Esophagus (tissue), 2 donors: ENCODE data around the gene GLUL. TPM values are rescaled to one million over a fixed set of nuclear protein-coding genes. Genes with fewer than 3 reads are reported as not detected.
A peak's percentile ranks its signal among the peaks of the same experiment; 100 is the strongest.

ENCODE experiments used
- H3K27ac ChIP-seq, 2 donors: one replicate each; pipeline ENCODE4 v1.5.1; 2013; ENCODE audit warnings: low read depth in 2 of 2, mild to moderate bottlenecking in 2 of 2, inconsistent platforms in 1 of 2, low read length in 1 of 2, moderate library complexity in 1 of 2
- H3K27me3 ChIP-seq, 2 donors: one replicate each; pipeline ENCODE4 v1.6.1; 2013; ENCODE audit warnings: low read length in 2 of 2, control low read depth in 1 of 2, mild to moderate bottlenecking in 1 of 2; ENCODE audit not compliant: insufficient read depth in 2 of 2, control insufficient read depth in 1 of 2
- H3K36me3 ChIP-seq, 2 donors: one replicate each; pipeline ENCODE4 v1.6.1; 2013; ENCODE audit warnings: low read length in 1 of 2; ENCODE audit not compliant: control insufficient read depth in 2 of 2, insufficient read depth in 2 of 2
- H3K4me1 ChIP-seq, 2 donors: one replicate each; pipeline ENCODE4 v1.6.1; 2013; ENCODE audit warnings: low read length in 1 of 2; ENCODE audit not compliant: control insufficient read depth in 2 of 2, insufficient read depth in 2 of 2
- H3K4me3 ChIP-seq, 2 donors: one replicate each; pipeline ENCODE4 v1.5.1; 2013; ENCODE audit warnings: low read length in 2 of 2, mild to moderate bottlenecking in 2 of 2, low read depth in 1 of 2, moderate library complexity in 1 of 2
- H3K9me3 ChIP-seq, 2 donors: one replicate each; pipeline ENCODE4 v1.6.1; 2013; ENCODE audit warnings: mild to moderate bottlenecking in 2 of 2, low read depth in 1 of 2, low read length in 1 of 2, moderate library complexity in 1 of 2; ENCODE audit not compliant: control insufficient read depth in 2 of 2, insufficient read depth in 1 of 2
- WGBS, 2 donors: extraction: QIAGEN DNeasy Blood & Tissue Kit; methylation state at CpG; one replicate each; pipeline ENCODE4 v1.1.7; 2013; 5-methylcytosine and 5-hydroxymethylcytosine counted together
- polyA plus RNA-seq, 2 donors: library from polyadenylated mRNA; stranded (reverse); fragments of 200-250 nt; gene quantifications; one replicate each; pipeline ENCODE4 v1.2.3, GENCODE V29; 2013
- donor health status: healthy with polysubstance abuse.
- donor health status: Bipolar disorder and iron deficiency.

GLUL gene
- polyA plus RNA-seq, 2 donors, result 384 to 627 TPM

DNA sequence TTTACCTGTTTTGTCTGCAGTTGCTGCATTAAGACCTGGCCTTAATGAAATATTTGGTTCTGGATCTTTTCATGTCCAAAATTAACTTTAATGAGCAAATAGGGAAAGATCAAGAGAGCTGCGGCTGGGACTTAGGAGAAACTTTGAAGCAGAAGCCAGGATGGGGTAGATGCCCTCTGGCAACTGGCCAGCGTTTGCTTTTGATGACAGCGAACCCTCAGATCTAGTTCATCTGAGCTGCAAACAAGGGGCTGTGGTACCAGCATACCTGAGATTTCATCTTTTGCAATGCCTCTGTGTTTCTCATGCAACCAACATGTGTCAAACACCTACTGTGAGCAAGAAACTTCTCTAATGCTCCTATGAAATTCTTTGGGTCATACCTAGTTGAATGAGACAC lies 21.9 kb upstream of the GLUL start:
- Histone ChIP-seq H3K36me3 (no peaks in the 10 kb centered on the region), H3K4me3 (no peak overlapping the region), H3K9me3 (no peaks in the 10 kb centered on the region), H3K27ac (no peak overlapping the region), H3K4me1 (peaks cover 0 to 2% of the 10 kb centered on the region in 2 donors), H3K27me3 (no peaks in the 10 kb centered on the region)
- WGBS, 2 donors, result 59 to 62% methylated on average over 3 of the region's 3 CpGs

DNA sequence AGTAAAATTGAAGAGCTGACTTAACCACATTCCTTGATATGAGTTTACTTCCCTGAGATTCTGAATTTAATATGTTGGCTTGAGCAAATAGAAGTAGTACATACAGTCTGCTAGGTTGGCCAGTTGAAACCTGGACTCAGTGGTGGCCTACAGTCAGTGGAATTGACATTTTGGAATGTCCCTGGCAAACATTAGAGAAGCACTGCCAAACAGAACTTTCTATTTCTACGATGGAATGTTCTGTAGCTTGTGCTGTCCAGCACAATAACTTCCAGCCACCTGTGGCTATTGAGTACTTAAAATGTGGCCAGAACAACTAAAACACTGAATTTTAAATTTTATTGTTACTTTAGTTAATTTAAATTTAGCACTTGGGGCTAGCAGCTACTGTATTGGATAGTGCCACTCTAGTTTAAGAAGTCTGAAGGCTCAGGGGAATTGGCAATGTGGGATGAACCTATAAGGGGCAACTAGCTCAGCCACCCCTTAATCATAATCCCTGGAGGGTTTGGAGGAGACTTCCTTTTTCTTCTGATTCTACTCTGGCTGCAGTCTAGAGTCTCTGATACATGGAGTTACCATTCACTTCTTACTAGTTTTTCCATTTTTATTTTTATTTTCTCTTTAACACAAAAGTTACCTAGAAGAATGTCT lies 19.2 kb upstream of the GLUL start:
- Histone ChIP-seq H3K36me3 (no peaks in the 10 kb centered on the region), H3K27me3 (no peaks in the 10 kb centered on the region), H3K4me3 (no peak overlapping the region), H3K27ac (no peak overlapping the region), H3K9me3 (no peaks in the 10 kb centered on the region), H3K4me1 (peaks cover 0 to 2% of the 10 kb centered on the region in 2 donors)
- 17 to 42% methylated on average over 1 of the region's 1 CpG for WGBS, 2 donors

DNA sequence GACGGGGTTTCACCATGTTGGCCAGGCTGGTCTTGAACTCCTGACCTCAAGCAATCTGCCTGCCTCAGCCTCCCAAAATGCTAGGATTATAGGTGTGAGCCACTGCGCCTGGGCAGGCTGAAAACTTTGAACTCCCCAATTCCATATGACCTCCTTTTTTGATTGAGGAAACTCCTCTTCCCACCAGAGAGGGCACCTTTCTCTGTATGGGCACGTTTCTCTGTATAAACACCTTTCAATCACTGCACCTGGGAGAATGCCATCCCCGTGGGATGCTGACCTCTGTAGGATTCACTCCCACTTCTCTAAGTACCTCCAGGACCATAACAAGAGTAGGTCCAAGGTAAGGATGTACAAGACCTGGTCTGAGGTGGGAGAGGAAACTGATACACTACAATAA lies 18.5 kb upstream of the GLUL start:
- H3K9me3 ChIP-seq, result no peaks in the 10 kb centered on the region
- H3K27me3 ChIP-seq, result no peaks in the 10 kb centered on the region
- no peaks in the 10 kb centered on the region for H3K36me3 ChIP-seq
- H3K27ac ChIP-seq, result no peak overlapping the region
- WGBS, 2 donors, result 65 to 71% methylated on average over 4 of the region's 4 CpGs
- no peak overlapping the region for H3K4me3 ChIP-seq
- peaks cover 0 to 2% of the 10 kb centered on the region in 2 donors for H3K4me1 ChIP-seq

DNA sequence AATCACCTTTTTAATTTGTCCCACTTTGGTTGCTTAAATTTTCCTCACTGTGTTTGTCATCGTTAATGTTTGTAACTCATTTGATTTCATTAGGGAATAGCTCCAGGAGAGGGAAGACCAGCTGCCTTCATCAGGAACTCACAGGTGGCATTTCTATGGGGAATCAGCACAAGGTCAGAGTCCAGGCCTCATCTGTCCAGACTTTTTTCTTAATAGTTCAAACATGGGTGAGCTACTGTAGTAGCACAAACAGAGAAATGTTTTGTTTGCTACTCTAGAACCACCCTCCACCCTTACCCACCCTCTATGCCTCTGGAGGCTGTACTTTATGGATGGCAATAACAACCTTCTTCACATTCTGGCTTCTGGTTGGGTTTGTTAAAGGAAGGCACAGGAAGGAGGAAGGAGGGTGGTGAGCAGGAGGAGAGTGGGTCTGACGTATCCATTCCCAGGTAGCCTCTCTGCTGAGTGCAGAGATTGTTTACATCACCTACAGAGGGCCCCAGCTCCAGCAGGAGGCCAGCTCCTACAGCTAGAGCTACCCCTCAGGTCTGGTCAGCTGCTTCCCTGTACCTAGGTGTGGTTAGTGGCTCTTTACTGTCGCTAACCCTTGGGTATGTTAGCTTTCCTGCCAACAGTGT lies 17.0 kb upstream of the GLUL start:
- H3K4me3 ChIP-seq, result no peak overlapping the region
- H3K27me3 ChIP-seq, result peaks cover 0 to 2% of the 10 kb centered on the region in 2 donors
- no peak overlapping the region for H3K27ac ChIP-seq
- H3K4me1 ChIP-seq, result peaks cover 0 to 2% of the 10 kb centered on the region in 2 donors
- WGBS, 2 donors, result 64 to 65% methylated on average over 3 of the region's 3 CpGs
- no peaks in the 10 kb centered on the region for H3K36me3 ChIP-seq
- H3K9me3 ChIP-seq, result peaks cover 0 to 2% of the 10 kb centered on the region in 2 donors

DNA sequence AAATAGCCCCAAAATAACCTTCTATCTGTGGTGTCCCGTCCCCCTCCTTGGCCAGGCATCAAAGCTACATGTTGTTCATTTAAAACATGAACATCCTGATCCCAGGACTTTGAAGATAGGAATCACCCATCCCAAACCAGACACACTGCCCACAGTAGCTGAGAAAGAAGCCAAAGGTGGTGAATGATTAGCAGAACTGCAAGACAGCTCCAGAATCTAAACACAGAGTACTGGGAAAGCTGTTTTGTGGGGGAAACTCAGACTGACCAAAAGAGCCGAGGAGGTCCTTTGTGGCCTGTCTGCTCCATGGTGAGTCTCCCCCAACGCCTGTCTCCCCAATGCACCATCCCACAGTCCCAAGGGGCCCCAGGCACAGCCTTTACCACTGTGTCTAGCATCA lies 16.1 kb upstream of the GLUL start:
- Histone ChIP-seq H3K27ac (no peak overlapping the region), H3K9me3 (peaks cover 0 to 2% of the 10 kb centered on the region in 2 donors)

DNA sequence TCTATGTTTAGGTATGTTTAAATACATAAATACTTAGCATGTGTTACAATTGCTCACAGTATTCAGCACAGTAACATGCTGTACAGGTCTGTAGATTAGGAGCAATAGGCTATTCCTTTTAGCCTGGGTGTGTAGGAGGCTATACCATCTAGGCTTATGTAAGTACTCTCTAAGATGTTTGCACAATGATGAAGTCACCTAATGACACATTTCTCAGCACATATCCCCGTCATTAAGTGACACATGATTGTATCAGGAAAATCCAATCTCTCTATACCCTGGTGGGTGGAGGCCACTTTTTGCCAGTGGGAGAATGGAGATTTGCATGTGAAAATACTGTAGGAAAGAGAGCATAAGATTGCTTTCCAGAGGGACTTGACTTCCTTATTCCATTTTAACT lies 14.4 kb upstream of the GLUL start:
- H3K4me3 ChIP-seq, result no peak overlapping the region
- H3K4me1 ChIP-seq, result peaks cover 0 to 2% of the 10 kb centered on the region in 2 donors
- peaks cover 0 to 2% of the 10 kb centered on the region in 2 donors for H3K9me3 ChIP-seq
- WGBS, 2 donors, result 34 to 64% methylated on average over 1 of the region's 1 CpG
- peak overlapping the region in 1 of 2 donors; percentile 30 for H3K27ac ChIP-seq
- H3K36me3 ChIP-seq, result no peaks in the 10 kb centered on the region
- H3K27me3 ChIP-seq, result peaks cover 0 to 2% of the 10 kb centered on the region in 2 donors

More for the DNA sequence above, 16.1 kb upstream of the GLUL start:
- peaks cover 0 to 2% of the 10 kb centered on the region in 2 donors for H3K27me3 ChIP-seq
- no peaks in the 10 kb centered on the region for H3K36me3 ChIP-seq
- 54 to 59% methylated on average over 3 of the region's 3 CpGs for WGBS, 2 donors
- H3K4me1 ChIP-seq, result peaks cover 0 to 2% of the 10 kb centered on the region in 2 donors
- H3K4me3 ChIP-seq, result no peak overlapping the region

DNA sequence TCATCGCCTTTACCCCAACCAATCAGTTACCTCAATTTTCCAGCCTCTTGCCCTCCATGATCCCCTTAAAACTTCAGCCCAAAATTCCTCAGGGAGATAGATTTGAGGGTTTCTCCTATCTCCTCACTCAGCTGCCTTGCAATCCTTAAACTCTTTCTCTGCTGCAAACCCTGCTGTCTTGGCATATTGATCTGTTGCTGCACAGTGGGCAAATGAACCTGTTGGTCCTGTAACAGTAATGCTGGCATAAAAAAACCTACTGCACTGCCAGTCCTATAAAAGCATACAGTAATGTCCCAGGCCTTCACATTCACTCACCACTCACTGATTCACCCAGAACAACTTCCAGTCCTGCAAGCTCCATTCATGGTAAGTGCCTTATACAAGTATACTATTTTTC lies 14.0 kb upstream of the GLUL start:
- Histone ChIP-seq H3K27ac (peak overlapping the region; percentile 34 to 69), H3K36me3 (no peaks in the 10 kb centered on the region), H3K4me1 (peaks cover 0 to 2% of the 10 kb centered on the region in 2 donors), H3K4me3 (no peak overlapping the region), H3K9me3 (peaks cover 0 to 2% of the 10 kb centered on the region in 2 donors), H3K27me3 (peaks cover 0 to 2% of the 10 kb centered on the region in 2 donors)
- 95 to 99% methylated on average over 1 of the region's 1 CpG for WGBS, 2 donors

DNA sequence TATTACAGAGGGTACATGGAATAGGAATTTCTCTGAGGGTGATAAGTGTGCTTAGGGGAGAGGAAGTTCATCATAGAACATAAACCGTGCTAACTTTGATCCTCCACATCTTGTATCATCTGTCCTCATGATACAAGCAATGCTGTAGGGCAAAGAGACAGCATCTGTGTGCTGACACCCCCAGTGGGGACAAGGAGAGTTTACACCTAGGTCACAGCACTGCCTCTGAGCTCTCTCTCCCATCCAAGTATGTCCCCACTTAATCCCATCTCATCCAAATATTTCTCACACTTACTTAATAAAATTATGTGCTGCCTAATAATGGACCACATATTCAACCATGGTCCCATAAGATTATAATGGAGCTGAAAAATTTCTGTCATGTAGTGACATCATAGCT lies 13.2 kb upstream of the GLUL start:
- no peak overlapping the region for H3K4me3 ChIP-seq
- peaks cover 0 to 2% of the 10 kb centered on the region in 2 donors for H3K4me1 ChIP-seq
- peaks cover 2% of the 10 kb centered on the region in 2 donors for H3K9me3 ChIP-seq
- H3K27ac ChIP-seq, result no peak overlapping the region
- WGBS, 2 donors, result 66 to 70% methylated on average over 1 of the region's 1 CpG
- no peaks in the 10 kb centered on the region for H3K36me3 ChIP-seq
- H3K27me3 ChIP-seq, result peaks cover 0 to 2% of the 10 kb centered on the region in 2 donors

DNA sequence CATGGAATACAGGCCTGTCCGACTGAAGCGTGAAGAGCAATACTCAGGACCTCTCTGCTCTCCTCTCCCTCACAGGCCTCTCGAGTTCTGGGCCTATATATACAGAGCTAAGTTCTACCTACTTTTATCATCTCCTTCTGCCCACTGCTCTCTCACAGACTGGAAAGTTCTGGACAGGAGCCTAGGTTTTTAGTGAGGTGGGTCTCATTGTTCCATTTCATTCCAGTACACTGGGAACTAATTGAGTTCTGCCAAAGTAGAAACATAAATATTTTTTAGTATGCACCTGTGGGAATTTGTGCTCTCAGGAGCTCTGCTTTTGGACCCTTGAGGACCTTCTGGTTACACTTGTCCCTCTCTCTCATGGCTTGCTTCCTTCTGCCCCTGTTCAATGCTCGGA lies 9.0 kb upstream of the GLUL start, which contains the start of gene TEDDM1:
TSS of gene TEDDM1 (minus strand) at position 101 of the 400 bp plus-strand sequence. CDS start 182 bp downstream, outside the sequence.
- no peaks in the 10 kb centered on the region for H3K36me3 ChIP-seq
- WGBS, 2 donors, result 95% methylated on average over 4 of the region's 4 CpGs
- no peak within 1 kb of the TSS for H3K27ac ChIP-seq
- H3K4me3 ChIP-seq, result no peak within 1 kb of the TSS
- H3K9me3 ChIP-seq, result peaks cover 2% of the 10 kb centered on the region in 2 donors
- peaks cover 0 to 2% of the 10 kb centered on the region in 2 donors for H3K27me3 ChIP-seq
- no peaks in the 10 kb centered on the region for H3K4me1 ChIP-seq
